ENCODE data around the gene USP36.

The USP36 gene

DNA sequence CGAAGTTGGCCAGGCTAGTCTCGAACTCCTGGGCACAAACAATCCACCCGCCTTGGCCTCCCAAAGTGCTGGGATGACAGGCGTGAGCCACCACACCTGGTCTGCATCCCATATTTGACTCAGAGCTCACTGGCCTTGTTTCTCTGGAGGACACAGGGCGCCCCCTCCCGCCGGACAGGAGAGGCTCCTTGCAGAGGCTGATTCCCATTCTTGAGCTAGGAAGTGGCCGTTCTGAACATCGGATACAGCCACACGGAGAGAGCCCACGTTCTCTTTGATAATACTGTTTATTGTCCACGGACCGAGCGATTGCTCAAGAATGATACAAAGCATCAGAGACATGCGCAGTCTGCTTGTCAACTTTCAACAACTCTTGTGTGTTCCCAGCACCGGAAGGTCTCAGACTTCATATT, 12.1 kb upstream of the USP36 start:
- TF ChIP-seq YY1 (IDR thresholded peaks at IDR 0.05; ENCODE audit: low read depth) (no peak), TEAD4 (IDR thresholded peaks at IDR 0.05) (no peak), MAX (IDR thresholded peaks at IDR 0.05) (no peak), CEBPB (IDR thresholded peaks at IDR 0.05) (no peak), EP300 (IDR thresholded peaks at IDR 0.05; ENCODE audit: borderline replicate concordance) (no peak), REST (IDR thresholded peaks at IDR 0.05; ENCODE audit: low read depth) (no peak)

DNA sequence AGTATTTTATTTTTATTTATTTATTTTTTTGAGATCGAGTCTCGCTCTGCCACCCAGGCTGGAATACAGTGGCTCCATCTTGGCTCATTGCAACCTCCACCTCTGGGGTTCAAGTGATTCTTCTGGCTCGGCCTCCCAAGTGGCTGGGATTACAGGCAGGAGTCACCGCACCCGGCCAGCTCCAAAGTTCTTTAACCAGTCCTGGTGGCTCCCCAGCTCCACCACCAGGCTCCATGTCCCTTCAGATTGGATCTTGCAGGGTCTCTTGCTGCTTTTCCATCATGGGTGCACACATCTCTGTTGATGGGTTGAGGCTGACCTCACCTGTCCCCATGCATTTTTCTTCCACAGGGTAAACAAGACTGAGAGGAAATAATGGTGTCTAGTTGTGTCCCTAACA, 8.4 kb upstream of the USP36 start:
- no peak for TF ChIP-seq CEBPB (IDR thresholded peaks at IDR 0.05)
- no peak for TF ChIP-seq TAF1 (IDR thresholded peaks at IDR 0.05; ENCODE audit: low read depth)
- TF ChIP-seq TCF12 (IDR thresholded peaks at IDR 0.05; ENCODE audit: low read depth): no peak

DNA sequence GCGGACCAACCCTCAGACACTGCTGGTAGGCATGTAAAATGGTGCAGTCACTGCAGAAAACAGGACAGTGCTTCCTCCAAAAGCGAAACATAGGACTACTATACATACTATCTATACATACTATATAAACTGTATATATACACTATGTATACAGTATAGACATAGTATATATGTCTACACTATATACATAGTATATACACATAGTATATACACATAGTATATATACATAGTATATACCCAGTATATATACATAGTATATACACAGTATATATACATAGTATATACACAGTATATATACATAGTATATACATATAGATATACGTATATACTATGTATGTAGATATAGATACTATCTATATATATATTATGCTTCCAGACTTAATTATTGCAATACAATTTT, 6.4 kb upstream of the USP36 start:
- no peak for TF ChIP-seq TEAD4 (IDR thresholded peaks at IDR 0.05)
- TF ChIP-seq MAX (IDR thresholded peaks at IDR 0.05): no peak
- TF ChIP-seq EP300 (IDR thresholded peaks at IDR 0.05; ENCODE audit: borderline replicate concordance): no peak

- no peak for TF ChIP-seq TCF12 (IDR thresholded peaks at IDR 0.05; ENCODE audit: low read depth)
- no peak for TF ChIP-seq EGR1 (IDR thresholded peaks at IDR 0.05)
- no peak for TF ChIP-seq EP300 (IDR thresholded peaks at IDR 0.05; ENCODE audit: borderline replicate concordance)
These were observed 3.8 kb upstream of the USP36 start for GRCh38 chr17:78844301-78845005.

- peak; percentile 42; the same call in 1 of the 2 replicates for TF ChIP-seq RAD21 (IDR thresholded peaks at IDR 0.05; ENCODE audit: low read depth)
- no peak for TF ChIP-seq EP300 (IDR thresholded peaks at IDR 0.05; ENCODE audit: borderline replicate concordance)
- TF ChIP-seq, protein P1, sequence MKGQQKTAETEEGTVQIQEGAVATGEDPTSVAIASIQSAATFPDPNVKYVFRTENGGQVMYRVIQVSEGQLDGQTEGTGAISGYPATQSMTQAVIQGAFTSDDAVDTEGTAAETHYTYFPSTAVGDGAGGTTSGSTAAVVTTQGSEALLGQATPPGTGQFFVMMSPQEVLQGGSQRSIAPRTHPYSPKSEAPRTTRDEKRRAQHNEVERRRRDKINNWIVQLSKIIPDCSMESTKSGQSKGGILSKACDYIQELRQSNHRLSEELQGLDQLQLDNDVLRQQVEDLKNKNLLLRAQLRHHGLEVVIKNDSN (IDR thresholded peaks at IDR 0.05): no peak
- TF ChIP-seq TAF1 (IDR thresholded peaks at IDR 0.05; ENCODE audit: low read depth): no peak
- TF ChIP-seq CREB1 (IDR thresholded peaks at IDR 0.05; ENCODE audit: low read depth): no peak
- TF ChIP-seq YY1 (IDR thresholded peaks at IDR 0.05; ENCODE audit: low read depth): peak; percentile 71
These were observed 2.4 kb upstream of the USP36 start for GRCh38 chr17:78842881-78843565.

DNA sequence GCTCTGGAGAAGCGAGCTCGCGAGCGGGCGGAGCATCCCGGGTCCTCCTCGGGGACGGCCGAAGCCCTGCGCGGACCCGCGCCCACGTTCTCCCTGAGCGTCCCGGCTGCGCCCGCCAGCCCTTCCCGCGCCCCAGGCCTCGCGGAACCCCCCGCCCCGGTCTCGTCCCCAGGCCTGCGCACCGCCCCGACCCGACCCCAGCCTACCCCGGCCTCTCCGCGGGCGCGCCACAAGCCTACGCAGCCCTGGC, 159 bp downstream of the USP36 start:
- TF ChIP-seq FOXM1 (IDR thresholded peaks at IDR 0.05; ENCODE audit: borderline replicate concordance, low read depth) (no peak), YY1 (IDR thresholded peaks at IDR 0.05; ENCODE audit: low read depth) (no peak), TEAD4 (IDR thresholded peaks at IDR 0.05) (no peak), TAF1 (IDR thresholded peaks at IDR 0.05; ENCODE audit: low read depth) (no peak), NFIC (IDR thresholded peaks at IDR 0.05) (no peak), MAX (IDR thresholded peaks at IDR 0.05) (no peak), EGR1 (IDR thresholded peaks at IDR 0.05) (no peak), REST (IDR thresholded peaks at IDR 0.05; ENCODE audit: low read depth) (no peak), EP300 (IDR thresholded peaks at IDR 0.05; ENCODE audit: borderline replicate concordance) (no peak), TCF12 (IDR thresholded peaks at IDR 0.05; ENCODE audit: low read depth) (no peak), CREB1 (IDR thresholded peaks at IDR 0.05; ENCODE audit: low read depth) (no peak), RAD21 (IDR thresholded peaks at IDR 0.05; ENCODE audit: low read depth) (no peak), CEBPB (IDR thresholded peaks at IDR 0.05) (no peak), ZBTB7A (IDR thresholded peaks at IDR 0.05; ENCODE audit: low read depth) (no peak)
- TF ChIP-seq, protein P1 (IDR thresholded peaks at IDR 0.05): no peak

Data from Ishikawa (cell line).